AG10803 (cell line): ENCODE results near the gene ACE.
A peak's percentile ranks its signal among the peaks of the same experiment; 100 is the strongest.

Source experiments
- DNase-seq: peaks from one replicate; pipeline ENCODE4 v3.0.0; 2010; ENCODE audit warnings: low read depth
- H3K4me3 ChIP-seq: 2 replicates; pipeline ENCODE4 v1.5.1; 2011; ENCODE audit warnings: mild to moderate bottlenecking, low read length, control low read depth
- TF ChIP-seq, protein P1 (sequence below): conservative IDR thresholded peaks from 2 replicates; pipeline ENCODE4 v1.5.1; 2011; ENCODE audit warnings: mild to moderate bottlenecking, low read length, control low read depth, inconsistent platforms

Gene ACE

DNA sequence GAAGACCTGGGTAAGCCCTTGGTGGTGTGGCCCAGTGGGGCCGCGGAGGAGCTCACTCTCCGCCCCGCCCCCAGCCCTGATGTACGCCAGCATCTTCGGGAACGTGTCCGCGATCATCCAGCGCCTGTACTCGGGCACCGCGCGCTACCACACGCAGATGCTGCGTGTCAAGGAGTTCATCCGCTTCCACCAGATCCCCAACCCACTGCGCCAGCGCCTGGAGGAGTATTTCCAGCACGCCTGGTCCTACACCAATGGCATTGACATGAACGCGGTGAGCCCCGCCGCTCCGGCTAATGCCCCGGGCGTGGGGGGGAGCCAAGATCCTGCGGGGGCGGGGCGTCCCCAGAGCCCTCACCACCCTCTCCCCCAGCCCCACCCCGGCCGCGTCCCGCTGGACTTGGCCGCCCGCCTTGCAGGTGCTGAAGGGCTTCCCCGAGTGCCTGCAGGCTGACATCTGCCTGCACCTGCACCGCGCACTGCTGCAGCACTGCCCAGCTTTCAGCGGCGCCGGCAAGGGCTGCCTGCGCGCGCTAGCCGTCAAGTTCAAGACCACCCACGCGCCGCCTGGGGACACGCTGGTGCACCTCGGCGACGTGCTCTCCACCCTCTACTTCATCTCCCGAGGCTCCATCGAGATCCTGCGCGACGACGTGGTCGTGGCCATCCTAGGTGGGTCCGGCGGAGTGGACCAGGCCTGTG lies 61.3 kb downstream of the ACE start:
- H3K4me3 ChIP-seq = no peak overlapping the region
- peak; percentile 4 for DNase-seq
- TF ChIP-seq, protein P1, sequence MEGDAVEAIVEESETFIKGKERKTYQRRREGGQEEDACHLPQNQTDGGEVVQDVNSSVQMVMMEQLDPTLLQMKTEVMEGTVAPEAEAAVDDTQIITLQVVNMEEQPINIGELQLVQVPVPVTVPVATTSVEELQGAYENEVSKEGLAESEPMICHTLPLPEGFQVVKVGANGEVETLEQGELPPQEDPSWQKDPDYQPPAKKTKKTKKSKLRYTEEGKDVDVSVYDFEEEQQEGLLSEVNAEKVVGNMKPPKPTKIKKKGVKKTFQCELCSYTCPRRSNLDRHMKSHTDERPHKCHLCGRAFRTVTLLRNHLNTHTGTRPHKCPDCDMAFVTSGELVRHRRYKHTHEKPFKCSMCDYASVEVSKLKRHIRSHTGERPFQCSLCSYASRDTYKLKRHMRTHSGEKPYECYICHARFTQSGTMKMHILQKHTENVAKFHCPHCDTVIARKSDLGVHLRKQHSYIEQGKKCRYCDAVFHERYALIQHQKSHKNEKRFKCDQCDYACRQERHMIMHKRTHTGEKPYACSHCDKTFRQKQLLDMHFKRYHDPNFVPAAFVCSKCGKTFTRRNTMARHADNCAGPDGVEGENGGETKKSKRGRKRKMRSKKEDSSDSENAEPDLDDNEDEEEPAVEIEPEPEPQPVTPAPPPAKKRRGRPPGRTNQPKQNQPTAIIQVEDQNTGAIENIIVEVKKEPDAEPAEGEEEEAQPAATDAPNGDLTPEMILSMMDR = no peak

DNA sequence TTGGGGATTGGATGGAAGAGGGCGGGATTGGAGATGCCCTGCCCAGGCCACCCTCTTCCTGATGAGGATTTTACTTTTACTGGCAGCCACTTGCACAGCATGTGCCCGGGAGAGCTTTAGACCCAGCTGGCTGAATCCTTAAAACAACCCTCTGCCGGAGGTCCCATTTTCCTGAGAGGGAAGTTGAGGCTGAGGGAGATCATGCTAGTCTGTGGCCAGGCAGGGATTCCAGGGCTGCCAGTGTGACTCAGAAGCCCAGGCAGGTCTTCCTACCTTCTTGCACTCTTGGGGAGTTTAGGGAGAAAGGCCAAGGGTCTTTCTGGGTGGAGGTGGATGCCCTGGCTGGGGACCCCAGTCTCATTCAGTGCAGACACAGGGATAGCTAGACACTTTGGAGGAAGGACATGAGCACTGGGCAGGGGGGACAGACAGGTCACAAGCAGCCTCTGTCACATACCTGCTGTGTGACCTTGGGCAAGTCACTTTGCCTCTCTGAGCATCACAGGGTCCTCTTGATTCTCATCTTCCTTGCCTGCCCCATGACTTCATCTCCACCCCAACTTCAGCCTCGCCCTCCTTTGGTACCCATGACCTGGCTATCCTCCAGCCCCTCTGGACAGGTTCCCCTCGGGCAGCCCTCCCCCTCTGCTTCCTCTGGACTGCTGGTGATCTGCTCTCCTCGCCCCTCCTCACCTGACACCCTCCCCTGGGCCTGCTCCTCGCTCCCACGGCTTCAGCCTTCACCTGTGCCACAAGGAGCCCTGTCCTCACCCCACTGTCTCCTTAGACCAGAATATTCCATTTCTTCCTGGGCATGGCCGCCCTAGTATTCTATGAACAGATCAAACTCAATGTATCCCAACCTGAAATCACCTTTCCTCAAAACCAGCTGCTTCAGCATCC lies 62.1 kb downstream of the ACE start:
- TF ChIP-seq, protein P1 = no peak
- DNase-seq = no peak
- H3K4me3 ChIP-seq = no peak overlapping the region

GRCh38 chr17:63540590-63540989 lies 63.7 kb downstream of the ACE start:
- H3K4me3 ChIP-seq = no peak overlapping the region
- TF ChIP-seq, protein P1 = no peak
- DNase-seq = no peak

DNA sequence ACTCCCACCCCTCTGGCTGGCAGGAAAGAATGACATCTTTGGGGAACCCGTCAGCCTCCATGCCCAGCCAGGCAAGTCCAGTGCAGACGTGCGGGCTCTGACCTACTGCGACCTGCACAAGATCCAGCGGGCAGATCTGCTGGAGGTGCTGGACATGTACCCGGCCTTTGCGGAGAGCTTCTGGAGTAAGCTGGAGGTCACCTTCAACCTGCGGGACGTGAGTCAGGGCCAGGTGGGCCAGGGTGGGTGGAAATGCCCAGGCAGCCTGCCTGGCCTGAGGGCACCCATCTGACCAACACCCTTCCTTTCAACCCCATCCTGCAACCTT lies 65.3 kb downstream of the ACE start:
- no peak for DNase-seq
- H3K4me3 ChIP-seq = no peak overlapping the region
- TF ChIP-seq, protein P1 = no peak

DNA sequence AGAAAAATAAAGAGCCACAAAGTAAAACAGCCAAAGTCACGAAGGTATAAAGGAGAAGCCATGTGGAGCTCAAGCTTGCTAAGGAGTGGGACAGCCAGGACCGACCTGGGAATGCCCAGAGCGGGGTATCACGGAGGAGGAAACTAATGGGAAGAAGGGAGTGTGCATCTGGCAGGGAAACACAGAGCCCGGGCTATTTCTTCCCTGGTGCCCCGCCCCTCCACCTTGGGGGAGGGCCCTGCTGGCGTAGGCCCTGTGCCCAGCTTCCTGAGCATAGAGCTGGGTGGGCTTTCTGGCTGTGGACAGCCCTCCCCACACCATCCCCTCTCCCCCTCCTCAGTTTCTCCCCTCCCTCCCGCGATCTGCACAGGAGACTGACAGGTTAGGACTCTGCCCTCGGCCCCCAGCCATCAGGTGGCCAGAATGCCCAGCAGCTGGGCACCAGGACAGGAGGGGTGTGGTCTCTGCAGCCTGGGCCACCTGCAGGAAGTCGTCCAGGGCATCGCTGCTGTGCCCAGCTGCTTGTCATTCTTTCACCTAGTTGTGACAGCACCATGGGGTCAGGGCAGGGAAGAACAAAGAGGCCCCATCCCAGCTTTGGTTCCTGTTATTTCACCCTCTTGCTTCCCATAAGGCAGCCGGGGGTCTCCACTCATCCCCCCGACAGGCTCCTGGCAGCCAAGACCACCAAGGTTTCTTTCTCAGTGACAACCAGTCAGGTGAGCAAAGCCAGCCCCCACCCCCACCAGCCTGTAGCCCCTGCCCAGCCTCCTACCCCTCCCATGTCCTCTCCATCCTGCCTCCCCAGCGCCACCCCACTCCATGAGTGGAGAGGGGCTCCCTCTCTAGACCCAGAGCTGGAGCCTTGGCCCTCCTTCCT lies 66.3 kb downstream of the ACE start:
- no peak overlapping the region for H3K4me3 ChIP-seq
- no peak for DNase-seq
- TF ChIP-seq, protein P1 = no peak

DNA sequence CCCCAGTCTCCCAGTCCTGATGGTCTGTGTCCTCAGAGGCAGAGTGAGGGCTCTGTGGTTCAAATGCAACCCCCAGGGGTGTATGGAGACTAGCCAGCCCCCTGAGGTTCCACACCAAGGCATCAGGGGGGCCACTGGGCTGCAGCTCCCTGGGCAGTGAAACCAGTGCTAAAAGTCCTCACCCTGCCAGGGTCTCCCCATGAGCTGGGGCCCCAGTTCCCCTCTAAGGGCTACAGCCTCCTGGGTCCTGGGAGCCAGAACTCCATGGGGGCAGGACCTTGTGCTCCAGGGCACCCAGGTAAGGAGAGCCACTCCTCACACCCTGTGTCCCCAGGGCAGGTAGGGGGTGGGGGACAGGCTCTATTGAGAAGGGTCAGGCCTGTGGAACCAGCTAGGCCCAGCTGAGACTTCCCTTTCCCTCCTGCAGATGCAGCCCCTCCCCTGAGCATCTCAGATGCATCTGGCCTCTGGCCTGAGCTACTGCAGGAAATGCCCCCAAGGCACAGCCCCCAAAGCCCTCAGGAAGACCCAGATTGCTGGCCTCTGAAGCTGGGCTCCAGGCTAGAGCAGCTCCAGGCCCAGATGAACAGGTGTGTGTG lies 67.1 kb downstream of the ACE start:
- DNase-seq = no peak
- no peak overlapping the region for H3K4me3 ChIP-seq
- TF ChIP-seq, protein P1 = no peak
